Keratinocyte (primary cell): Measurements from ENCODE around the gene CWF19L2. TPM values are rescaled to one million over a fixed set of nuclear protein-coding genes. Genes with fewer than 3 reads are reported as not detected.

Experiments used
- DNase-seq: peaks from one replicate; pipeline ENCODE4 v3.0.0-alpha.2; 2011; ENCODE audit warnings: low read depth, missing footprints, low spot score
- FAIRE-seq: peaks from 2 replicates; lab custom pipeline; 2011; peaks lifted over from hg19 to GRCh38; lab: Jason Lieb, UNC
- H2AFZ ChIP-seq: 2 replicates; pipeline ENCODE4 v1.6.0; 2012; ENCODE audit warnings: low read length, control low read depth, inconsistent platforms; ENCODE audit not compliant: control insufficient read depth
- H3K27ac ChIP-seq: 2 replicates; pipeline ENCODE4 v1.5.1; 2011; ENCODE audit warnings: low read length; ENCODE audit not compliant: control insufficient read depth, insufficient read depth
- H3K27me3 ChIP-seq: 3 replicates; pipeline ENCODE4 v1.6.0; 2011; ENCODE audit warnings: low read length; ENCODE audit not compliant: control insufficient read depth, insufficient read depth; ENCODE audit errors: extremely low read depth
- H3K36me3 ChIP-seq, 2 experiments: 2 replicates in 1 of 2; 3 replicates in 1 of 2; pipeline ENCODE4 v1.5.1; 2011; ENCODE audit warnings: low read length in 2 of 2, mild to moderate bottlenecking in 1 of 2; ENCODE audit not compliant: control insufficient read depth in 2 of 2, insufficient read depth in 2 of 2; ENCODE audit errors: extremely low read depth in 1 of 2
- H3K4me1 ChIP-seq: 3 replicates; pipeline ENCODE4 v1.5.1; 2011; ENCODE audit warnings: low read length; ENCODE audit not compliant: control insufficient read depth, insufficient read depth; ENCODE audit errors: extremely low read depth
- H3K4me2 ChIP-seq: 3 replicates; pipeline ENCODE4 v1.6.0; 2011; ENCODE audit warnings: low read depth, low read length; ENCODE audit not compliant: control insufficient read depth, insufficient read depth; ENCODE audit errors: extremely low read depth
- H3K4me3 ChIP-seq, 3 experiments: fragments of 200-600 bp in 1 of 3; sonication (generic) in 1 of 3; 2 replicates in 2 of 3; 3 replicates in 1 of 3; pipeline ENCODE4 v1.5.1; 2011 to 2016; ENCODE audit warnings: low read length in 3 of 3, mild to moderate bottlenecking in 3 of 3, control low read depth in 2 of 3, inconsistent platforms in 1 of 3, low read depth in 1 of 3, mixed read lengths in 1 of 3, mixed run types in 1 of 3, moderate library complexity in 1 of 3; ENCODE audit not compliant: control insufficient read depth in 2 of 3, insufficient read depth in 2 of 3; ENCODE audit errors: extremely low read depth in 1 of 3
- H3K79me2 ChIP-seq: 2 replicates; pipeline ENCODE4 v1.6.0; 2012; ENCODE audit warnings: low read length; ENCODE audit not compliant: control insufficient read depth, insufficient read depth
- H3K9ac ChIP-seq: 3 replicates; pipeline ENCODE4 v1.6.0; 2011; ENCODE audit warnings: low read length; ENCODE audit not compliant: control insufficient read depth, insufficient read depth; ENCODE audit errors: extremely low read depth
- H3K9me1 ChIP-seq: 3 replicates; pipeline ENCODE4 v1.6.0; 2011; ENCODE audit warnings: low read length; ENCODE audit not compliant: control insufficient read depth, insufficient read depth; ENCODE audit errors: extremely low read depth
- H3K9me3 ChIP-seq: 2 replicates; pipeline ENCODE4 v1.5.1; 2012; ENCODE audit warnings: low read depth, low read length; ENCODE audit not compliant: control insufficient read depth
- H4K20me1 ChIP-seq: 3 replicates; pipeline ENCODE4 v1.6.0; 2011; ENCODE audit warnings: low read length; ENCODE audit not compliant: control insufficient read depth, insufficient read depth; ENCODE audit errors: extremely low read depth
- EZH2 ChIP-seq: IDR thresholded peaks from one replicate; pipeline ENCODE4 v1.6.1; 2012; ENCODE audit warnings: inconsistent platforms, mild to moderate bottlenecking, low read length, moderate library complexity
- dilution Hi-C: fragments of 300-500 bp; cut with MboI; formaldehyde crosslinking; loops from one replicate; pipeline ENCODE4 v1.7.0; 2020; ENCODE audit warnings: low sequenced_read_pairs; ENCODE audit not compliant: extremely low pct_ligation_motif_present
- polyA plus RNA-seq, 5 experiments: library from polyadenylated mRNA; depleted of rRNA in 3 of 5; stranded (reverse) in 3 of 5; stranded (forward) in 1 of 5; unstranded in 1 of 5; fragments of >200 nt; gene quantifications; 1 replicate in 1 of 5; 2 replicates in 3 of 5; 3 replicates in 1 of 5; pipeline versions ENCODE4 v1.2.1 to v1.2.3, GENCODE V29; 2011 to 2012; ENCODE audit warnings: missing spikeins in 2 of 5, low read depth in 1 of 5, low replicate concordance in 1 of 5
- TF ChIP-seq, protein P1 (sequence below), 3 experiments: IDR thresholded peaks in 1 of 3; conservative IDR thresholded peaks in 1 of 3; optimal IDR thresholded peaks in 1 of 3; 2 replicates in 2 of 3; 3 replicates in 1 of 3; pipeline versions ENCODE3 to v1.5.1; 2011; ENCODE audit warnings: low read length in 3 of 3, mild to moderate bottlenecking in 3 of 3, moderate library complexity in 2 of 3, control low read depth in 1 of 3, inconsistent platforms in 1 of 3; ENCODE audit not compliant: insufficient read depth in 2 of 3; ENCODE audit errors: extremely low read depth in 1 of 3

Gene CWF19L2
- polyA plus RNA-seq, 1 donor (not counting 4 experiments of a cell fraction or from before 2014, with no cell fraction given): 6.2 TPM

DNA sequence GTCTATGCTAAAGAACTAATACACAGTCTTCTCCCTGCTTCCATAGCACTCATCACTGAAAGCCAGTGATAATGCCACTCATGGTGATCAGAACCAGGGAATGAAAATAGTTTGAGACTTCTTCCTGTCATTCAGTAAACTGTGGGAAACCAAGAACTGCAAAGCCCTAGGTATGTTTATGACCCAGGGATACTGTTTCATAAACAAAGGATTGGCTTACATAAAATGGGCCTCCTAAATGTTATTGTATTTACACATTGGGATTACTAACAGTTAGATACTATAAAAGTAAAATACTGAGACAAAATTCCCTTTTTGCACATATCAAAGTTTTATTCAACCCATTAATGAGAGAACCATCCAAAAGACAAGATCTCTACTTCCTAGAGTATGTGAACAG, 21.3 kb upstream of the CWF19L2 start:
- no peak for FAIRE-seq
- no peaks in the 10 kb centered on the region for H3K9me1 ChIP-seq
- TF ChIP-seq EZH2: no peak
- TF ChIP-seq, protein P1, sequence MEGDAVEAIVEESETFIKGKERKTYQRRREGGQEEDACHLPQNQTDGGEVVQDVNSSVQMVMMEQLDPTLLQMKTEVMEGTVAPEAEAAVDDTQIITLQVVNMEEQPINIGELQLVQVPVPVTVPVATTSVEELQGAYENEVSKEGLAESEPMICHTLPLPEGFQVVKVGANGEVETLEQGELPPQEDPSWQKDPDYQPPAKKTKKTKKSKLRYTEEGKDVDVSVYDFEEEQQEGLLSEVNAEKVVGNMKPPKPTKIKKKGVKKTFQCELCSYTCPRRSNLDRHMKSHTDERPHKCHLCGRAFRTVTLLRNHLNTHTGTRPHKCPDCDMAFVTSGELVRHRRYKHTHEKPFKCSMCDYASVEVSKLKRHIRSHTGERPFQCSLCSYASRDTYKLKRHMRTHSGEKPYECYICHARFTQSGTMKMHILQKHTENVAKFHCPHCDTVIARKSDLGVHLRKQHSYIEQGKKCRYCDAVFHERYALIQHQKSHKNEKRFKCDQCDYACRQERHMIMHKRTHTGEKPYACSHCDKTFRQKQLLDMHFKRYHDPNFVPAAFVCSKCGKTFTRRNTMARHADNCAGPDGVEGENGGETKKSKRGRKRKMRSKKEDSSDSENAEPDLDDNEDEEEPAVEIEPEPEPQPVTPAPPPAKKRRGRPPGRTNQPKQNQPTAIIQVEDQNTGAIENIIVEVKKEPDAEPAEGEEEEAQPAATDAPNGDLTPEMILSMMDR (optimal IDR thresholded peaks at IDR 0.05 in 1 of 3, IDR thresholded peaks at IDR 0.05 in 1 of 3, conservative IDR thresholded peaks at IDR 0.05 in 1 of 3; ENCODE audit: extremely low read depth in 1 of 3, insufficient read depth in 2 of 3, low read length in 3 of 3): no peak
- H3K4me1 ChIP-seq: no peaks in the 10 kb centered on the region
- no peak overlapping the region for H3K4me3 ChIP-seq
- H3K27ac ChIP-seq: no peak overlapping the region
- no peaks in the 10 kb centered on the region for H3K36me3 ChIP-seq
- no peak overlapping the region for H3K4me2 ChIP-seq
- no peaks in the 10 kb centered on the region for H3K79me2 ChIP-seq
- no peaks in the 10 kb centered on the region for H4K20me1 ChIP-seq
- H3K9ac ChIP-seq: no peak overlapping the region
- H3K27me3 ChIP-seq: no peaks in the 10 kb centered on the region
- dilution Hi-C loops: no loop called here
- no peaks in the 10 kb centered on the region for H3K9me3 ChIP-seq
- H2AFZ ChIP-seq: no peak overlapping the region
- DNase-seq: no peak

DNA sequence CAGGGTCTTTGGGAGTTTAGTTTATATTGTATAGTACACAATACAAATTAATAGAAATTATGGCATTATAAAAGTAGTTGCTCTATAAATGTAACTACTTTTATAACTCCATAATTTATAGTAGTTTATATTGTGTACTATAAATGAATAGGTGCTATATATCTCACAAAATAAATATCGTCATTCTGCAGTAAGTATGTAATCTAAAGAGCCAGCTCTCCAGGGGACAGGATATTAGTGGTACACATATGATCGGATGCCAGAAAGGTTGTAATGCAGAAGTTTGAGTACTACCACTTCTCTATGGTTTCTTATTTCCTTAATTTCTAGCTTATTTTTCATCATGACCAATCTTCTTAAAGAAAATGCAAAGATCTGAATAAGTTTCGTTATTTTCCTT, 20.2 kb upstream of the CWF19L2 start:
- no peaks in the 10 kb centered on the region for H3K27me3 ChIP-seq
- H3K9me1 ChIP-seq: no peaks in the 10 kb centered on the region
- H3K79me2 ChIP-seq: no peaks in the 10 kb centered on the region
- H3K4me1 ChIP-seq: no peaks in the 10 kb centered on the region
- no peaks in the 10 kb centered on the region for H3K9me3 ChIP-seq
- no peaks in the 10 kb centered on the region for H3K36me3 ChIP-seq
- H4K20me1 ChIP-seq: no peaks in the 10 kb centered on the region
- no peak overlapping the region for H3K4me3 ChIP-seq
- no peak overlapping the region for H3K9ac ChIP-seq
- H2AFZ ChIP-seq: no peak overlapping the region
- no peak overlapping the region for H3K4me2 ChIP-seq
- DNase-seq (no peak), FAIRE-seq (no peak)
- dilution Hi-C loops: no loop called here
- H3K27ac ChIP-seq: no peak overlapping the region
- TF ChIP-seq EZH2: no peak
- TF ChIP-seq, protein P1 (optimal IDR thresholded peaks at IDR 0.05 in 1 of 3, IDR thresholded peaks at IDR 0.05 in 1 of 3, conservative IDR thresholded peaks at IDR 0.05 in 1 of 3; ENCODE audit: extremely low read depth in 1 of 3, insufficient read depth in 2 of 3, low read length in 3 of 3): no peak
